ENCODE results near the gene COPG2. TPM values are rescaled to one million over a fixed set of nuclear protein-coding genes. Genes with fewer than 3 reads are reported as not detected.
A peak's percentile ranks its signal among the peaks of the same experiment; 100 is the strongest.

COPG2 gene
- total RNA-seq, 1 donor, result 47.9 TPM

- DNase-seq (ENCODE audit: low read depth), result no peak
- no peak overlapping the region for H3K4me3 ChIP-seq (ENCODE audit: low read depth, low read length)
- no peak for TF ChIP-seq CTCF (IDR thresholded peaks at IDR 0.05; ENCODE audit: insufficient read depth, low read depth, low read length)
Measured at GRCh38 chr7:130486954-130487436, 181.6 kb downstream of the COPG2 start.

- no peak for DNase-seq (ENCODE audit: low read depth)
- TF ChIP-seq CTCF (IDR thresholded peaks at IDR 0.05; ENCODE audit: insufficient read depth, low read depth, low read length), result peak; percentile 21
- no peak overlapping the region for H3K4me3 ChIP-seq (ENCODE audit: low read depth, low read length)
Measured at GRCh38 chr7:130486114-130486953, 182.2 kb downstream of the COPG2 start.

- DNase-seq (ENCODE audit: low read depth), result no peak
- no peak for TF ChIP-seq CTCF (IDR thresholded peaks at IDR 0.05; ENCODE audit: insufficient read depth, low read depth, low read length)
- H3K4me3 ChIP-seq (ENCODE audit: low read depth, low read length), result no peak overlapping the region
Measured at GRCh38 chr7:130485734-130486113, 182.8 kb downstream of the COPG2 start.

- H3K4me3 ChIP-seq (ENCODE audit: low read depth, low read length), result no peak overlapping the region
- no peak for DNase-seq (ENCODE audit: low read depth)
- TF ChIP-seq CTCF (IDR thresholded peaks at IDR 0.05; ENCODE audit: insufficient read depth, low read depth, low read length), result no peak
Measured at GRCh38 chr7:130483031-130483430, 185.5 kb downstream of the COPG2 start.

- TF ChIP-seq CTCF (IDR thresholded peaks at IDR 0.05; ENCODE audit: insufficient read depth, low read depth, low read length), result no peak
- DNase-seq (ENCODE audit: low read depth), result peak; percentile 65
- H3K4me3 ChIP-seq (ENCODE audit: low read depth, low read length), result no peak overlapping the region
Measured at GRCh38 chr7:130481898-130482297, 186.7 kb downstream of the COPG2 start.

GRCh38 chr7:130479716-130480400, 188.7 kb downstream of the COPG2 start:
- TF ChIP-seq CTCF (IDR thresholded peaks at IDR 0.05; ENCODE audit: insufficient read depth, low read depth, low read length), result no peak
- no peak overlapping the region for H3K4me3 ChIP-seq (ENCODE audit: low read depth, low read length)
- DNase-seq (ENCODE audit: low read depth), result no peak
